Limb (tissue), 2 donors: Measurements from ENCODE around the gene ZMIZ1.

Experiments used
- DNase-seq, 2 donors: peaks; one replicate each; pipeline ENCODE4 v3.0.0-alpha.2; 2016; ENCODE audit errors: extremely low spot score in 2 of 2

The ZMIZ1 gene

GRCh38 chr10:79226391-79227245, 157.9 kb downstream of the ZMIZ1 start:
- no peak for DNase-seq

GRCh38 chr10:79229071-79229541, 160.3 kb downstream of the ZMIZ1 start:
- peak in 1 of 2 donors; percentile 64 for DNase-seq

- no peak for DNase-seq
These were observed 161.1 kb downstream of the ZMIZ1 start for GRCh38 chr10:79229830-79230327.

- peak; percentile 84 to 90 for DNase-seq
These were observed 161.6 kb downstream of the ZMIZ1 start for GRCh38 chr10:79230328-79230830.

GRCh38 chr10:79230850-79231249, 162.1 kb downstream of the ZMIZ1 start:
- DNase-seq, result no peak

- no peak for DNase-seq
These were observed 163.1 kb downstream of the ZMIZ1 start for GRCh38 chr10:79231908-79232307.

GRCh38 chr10:79232864-79233263, 164.1 kb downstream of the ZMIZ1 start:
- DNase-seq, result no peak

GRCh38 chr10:79234391-79235315, 165.9 kb downstream of the ZMIZ1 start:
- no peak for DNase-seq

GRCh38 chr10:79235765-79236432, 167.1 kb downstream of the ZMIZ1 start:
- DNase-seq, result no peak

- DNase-seq, result no peak
These were observed 167.6 kb downstream of the ZMIZ1 start for GRCh38 chr10:79236433-79236765.

GRCh38 chr10:79237454-79238157, 168.8 kb downstream of the ZMIZ1 start:
- no peak for DNase-seq

GRCh38 chr10:79238158-79238520, 169.4 kb downstream of the ZMIZ1 start:
- DNase-seq, result no peak

- no peak for DNase-seq
These were observed 169.8 kb downstream of the ZMIZ1 start for GRCh38 chr10:79238606-79239005.

- no peak for DNase-seq
These were observed 170.6 kb downstream of the ZMIZ1 start for GRCh38 chr10:79239275-79239779.

- peak in 1 of 2 donors; percentile 66 for DNase-seq
These were observed 171.3 kb downstream of the ZMIZ1 start for GRCh38 chr10:79239924-79240581.

GRCh38 chr10:79241629-79241989, 172.8 kb downstream of the ZMIZ1 start:
- DNase-seq, result no peak

- DNase-seq, result no peak
These were observed 173.3 kb downstream of the ZMIZ1 start for GRCh38 chr10:79241990-79242619.

GRCh38 chr10:79242620-79243152, 173.9 kb downstream of the ZMIZ1 start:
- peak; percentile 78 to 88 for DNase-seq
